Erythroblast (primary cell): ENCODE data around the gene NAT8.

ENCODE experiments used
- GATA1 ChIP-seq: IDR thresholded peaks from 2 replicates; pipeline ENCODE4 v1.6.1; 2011; ENCODE audit warnings: low read depth, mild to moderate bottlenecking, control low read depth, low read length, moderate library complexity
- POLR2A ChIP-seq: IDR thresholded peaks from 2 replicates; pipeline ENCODE4 v1.6.1; 2011; ENCODE audit warnings: mild to moderate bottlenecking, low read length

GRCh38 chr2:73611193-73611592 lies 31.0 kb downstream of the NAT8 start:
- TF ChIP-seq POLR2A (no peak), GATA1 (no peak)
